Left lung (tissue), 10 donors: Measurements from ENCODE around the gene OR2B6. TPM values are rescaled to one million over a fixed set of nuclear protein-coding genes. Genes with fewer than 3 reads are reported as not detected.

ENCODE experiments used
- ATAC-seq: fragments of 200-7000 bp; cut with Tn5 transposase; one replicate; pipeline ENCODE4 v1.9.1; 2020; ENCODE audit warnings: moderate library complexity
- DNase-seq, 4 donors: peaks; one replicate each; pipeline ENCODE4 v3.0.0-alpha.2; 2013 to 2020
- H3K27ac ChIP-seq, 2 donors: fragments of 200-600 bp; sonication (generic) in 1 of 2; one replicate each; pipeline versions ENCODE4 v1.5.0 to v1.8.0; 2020 to 2021
- H3K27me3 ChIP-seq, 2 donors: fragments of 200-600 bp; sonication (generic) in 1 of 2; one replicate each; pipeline versions ENCODE4 v1.5.0 to v1.8.0; 2020 to 2021
- H3K36me3 ChIP-seq, 2 donors: fragments of 200-600 bp; sonication (generic) in 1 of 2; one replicate each; pipeline versions ENCODE4 v1.5.0 to v1.8.0; 2020 to 2021
- H3K4me1 ChIP-seq, 2 donors: fragments of 200-600 bp; one replicate each; pipeline ENCODE4 v1.8.0; 2021
- H3K4me3 ChIP-seq, 2 donors: fragments of 200-600 bp; sonication (generic) in 1 of 2; one replicate each; pipeline versions ENCODE4 v1.5.0 to v1.8.0; 2020 to 2021; ENCODE audit warnings: mild to moderate bottlenecking in 1 of 2
- H3K9me3 ChIP-seq, 2 donors: fragments of 200-600 bp; sonication (generic) in 1 of 2; one replicate each; pipeline versions ENCODE4 v1.5.0 to v1.8.0; 2020 to 2021
- intact Hi-C, 2 donors: fragments of 100-400 bp; cut with DNase I; formaldehyde crosslinking; loops; one replicate each; pipeline versions ENCODE4 v1.11.2 to v1.14.2; 2022
- polyA plus RNA-seq, 6 donors: library from polyadenylated mRNA; unstranded; fragments of 120-200 nt; gene quantifications; one replicate each; pipeline ENCODE4 v1.2.1, GENCODE V29; 2013; ENCODE audit not compliant: insufficient read length in 6 of 6
- total RNA-seq, 2 donors: library from RNA; stranded (reverse); fragmentation: NEBNext Ultra II Directional; extraction: Animal tissue kit (Norgen Biotek cat#: 25700); gene quantifications; one replicate each; pipeline ENCODE4 v1.2.1, GENCODE V29; 2021
- TF ChIP-seq, protein P1 (sequence below), 2 donors: fragments of 200-600 bp; sonication (generic) in 1 of 2; IDR thresholded peaks; one replicate each; pipeline versions ENCODE4 v1.5.0 to v1.8.0; 2021; ENCODE audit warnings: antibody characterized with exemption in 2 of 2
- donor health status: DM: no; HTN: yes; CAD: no.
- donor health status: DM: no; HTN: no; CAD: no.

The OR2B6 gene
- total and polyA plus RNA-seq, 8 donors, result 0.17 to 0.49 (median 0.30) TPM; not detected in 3

DNA sequence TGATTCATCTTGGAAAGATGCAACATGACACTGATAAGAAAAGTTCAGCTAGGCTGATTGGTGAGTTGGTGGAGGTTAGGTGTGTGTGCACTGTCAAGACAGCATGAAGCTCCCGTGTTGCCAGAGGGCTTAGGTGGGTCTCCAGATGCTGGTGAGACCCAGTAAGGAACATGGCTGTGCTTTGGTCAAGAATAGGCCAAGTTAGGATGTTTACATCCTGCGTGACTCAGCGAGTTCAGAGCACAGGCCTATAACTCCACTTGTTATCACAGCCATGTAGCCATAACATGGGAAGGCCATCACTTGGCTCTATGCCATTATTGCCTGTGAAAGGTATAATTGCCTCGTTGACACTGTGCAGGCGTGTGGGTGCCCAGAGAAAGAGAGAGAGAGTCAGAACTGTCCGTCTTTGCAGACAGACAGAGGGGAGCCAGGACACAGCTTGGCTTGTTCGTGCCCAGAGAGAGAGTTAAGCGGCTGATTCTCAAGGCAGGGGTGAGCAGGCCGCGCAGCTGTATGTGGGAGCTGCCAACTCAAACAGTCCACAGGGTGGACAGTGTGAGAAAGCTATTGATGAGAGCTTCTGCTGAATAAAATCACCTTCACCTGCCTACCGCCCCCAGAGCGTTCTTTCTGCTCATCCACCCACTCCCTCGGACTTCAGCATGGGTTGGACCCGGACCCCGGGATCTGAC, 43.5 kb downstream of the OR2B6 start:
- intact Hi-C loops, result no loop called here
- ATAC-seq (no peak), DNase-seq (no peak)
- Histone ChIP-seq H3K27ac (no peak overlapping the region), H3K27me3 (peaks cover 0 to 36% of the 10 kb centered on the region in 2 donors), H3K36me3 (no peaks in the 10 kb centered on the region), H3K4me1 (no peaks in the 10 kb centered on the region), H3K9me3 (no peaks in the 10 kb centered on the region), H3K4me3 (no peak overlapping the region)
- TF ChIP-seq, protein P1, sequence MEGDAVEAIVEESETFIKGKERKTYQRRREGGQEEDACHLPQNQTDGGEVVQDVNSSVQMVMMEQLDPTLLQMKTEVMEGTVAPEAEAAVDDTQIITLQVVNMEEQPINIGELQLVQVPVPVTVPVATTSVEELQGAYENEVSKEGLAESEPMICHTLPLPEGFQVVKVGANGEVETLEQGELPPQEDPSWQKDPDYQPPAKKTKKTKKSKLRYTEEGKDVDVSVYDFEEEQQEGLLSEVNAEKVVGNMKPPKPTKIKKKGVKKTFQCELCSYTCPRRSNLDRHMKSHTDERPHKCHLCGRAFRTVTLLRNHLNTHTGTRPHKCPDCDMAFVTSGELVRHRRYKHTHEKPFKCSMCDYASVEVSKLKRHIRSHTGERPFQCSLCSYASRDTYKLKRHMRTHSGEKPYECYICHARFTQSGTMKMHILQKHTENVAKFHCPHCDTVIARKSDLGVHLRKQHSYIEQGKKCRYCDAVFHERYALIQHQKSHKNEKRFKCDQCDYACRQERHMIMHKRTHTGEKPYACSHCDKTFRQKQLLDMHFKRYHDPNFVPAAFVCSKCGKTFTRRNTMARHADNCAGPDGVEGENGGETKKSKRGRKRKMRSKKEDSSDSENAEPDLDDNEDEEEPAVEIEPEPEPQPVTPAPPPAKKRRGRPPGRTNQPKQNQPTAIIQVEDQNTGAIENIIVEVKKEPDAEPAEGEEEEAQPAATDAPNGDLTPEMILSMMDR (IDR thresholded peaks at IDR 0.05), result no peak

DNA sequence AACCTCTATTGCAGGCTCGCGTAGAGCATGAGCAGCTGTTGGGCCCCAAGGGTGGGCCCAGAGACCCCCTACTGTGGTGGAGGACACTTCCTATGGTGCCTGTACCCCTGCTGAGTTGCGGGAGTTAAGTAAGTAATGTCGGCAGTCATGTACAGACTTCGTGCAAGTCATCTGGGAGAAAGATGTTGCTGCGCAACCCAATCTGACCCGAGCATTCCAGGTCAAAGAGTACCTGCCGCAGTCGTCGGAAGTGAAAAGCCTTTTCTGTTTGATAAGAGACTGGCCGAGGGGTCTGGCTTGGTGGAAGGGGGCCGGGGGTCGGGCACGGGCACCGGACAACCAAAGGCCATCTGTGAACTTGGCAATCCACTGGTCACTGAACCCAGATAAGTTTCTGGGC, 44.3 kb downstream of the OR2B6 start:
- no peaks in the 10 kb centered on the region for H3K36me3 ChIP-seq
- H3K9me3 ChIP-seq, result no peaks in the 10 kb centered on the region
- TF ChIP-seq, protein P1 (IDR thresholded peaks at IDR 0.05), result no peak
- no peak overlapping the region for H3K27ac ChIP-seq
- no peak for DNase-seq
- H3K4me1 ChIP-seq, result no peaks in the 10 kb centered on the region
- no peak for ATAC-seq
- no peak overlapping the region for H3K4me3 ChIP-seq
- peaks cover 0 to 27% of the 10 kb centered on the region in 2 donors for H3K27me3 ChIP-seq
- intact Hi-C loops, result no loop called here

DNA sequence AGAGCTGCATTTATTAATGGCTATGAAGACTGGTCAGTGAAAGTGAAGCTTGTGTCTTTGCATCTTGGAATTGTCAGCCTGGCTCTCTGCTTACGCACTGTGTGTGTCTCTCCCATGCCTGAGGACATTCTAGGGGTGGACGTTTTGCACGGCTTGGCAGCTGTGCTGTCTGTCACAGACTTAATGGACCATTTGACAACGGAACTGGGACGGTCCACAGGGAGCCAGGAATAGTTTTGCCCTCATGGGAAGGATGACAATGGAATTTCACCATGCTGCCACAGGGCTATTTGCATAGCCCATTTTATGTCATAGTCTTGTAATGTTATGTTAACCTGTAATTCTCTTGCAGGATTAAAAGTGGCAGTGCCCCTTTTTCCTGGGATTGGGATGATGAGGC, 44.7 kb downstream of the OR2B6 start:
- Histone ChIP-seq H3K4me3 (no peak overlapping the region), H3K36me3 (no peaks in the 10 kb centered on the region), H3K4me1 (no peaks in the 10 kb centered on the region), H3K27ac (no peak overlapping the region), H3K27me3 (peaks cover 0 to 26% of the 10 kb centered on the region in 2 donors), H3K9me3 (no peaks in the 10 kb centered on the region)
- intact Hi-C loops, result no loop called here
- TF ChIP-seq, protein P1 (IDR thresholded peaks at IDR 0.05), result no peak
- ATAC-seq (no peak), DNase-seq (no peak)

DNA sequence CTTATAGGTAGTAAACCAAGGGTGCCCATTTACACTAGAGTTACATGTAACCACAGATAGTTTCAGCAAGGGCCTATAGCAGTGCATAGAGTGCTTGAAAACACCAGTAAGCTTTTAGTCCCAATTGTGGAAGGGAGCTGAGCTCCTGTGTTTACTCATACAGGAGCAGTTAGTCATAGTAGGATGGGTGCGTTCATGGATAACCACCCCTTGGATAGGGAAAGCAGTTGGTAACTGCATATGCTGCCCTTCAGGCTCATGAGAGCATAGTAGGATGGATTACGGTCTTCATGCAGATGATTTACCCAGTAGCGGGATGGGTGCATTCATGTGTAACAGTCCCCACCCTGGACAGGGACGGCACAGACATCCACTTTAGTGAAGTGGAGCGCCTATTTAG, 45.1 kb downstream of the OR2B6 start:
- intact Hi-C loops, result no loop called here
- TF ChIP-seq, protein P1 (IDR thresholded peaks at IDR 0.05), result no peak
- Histone ChIP-seq H3K36me3 (no peaks in the 10 kb centered on the region), H3K27ac (no peak overlapping the region), H3K9me3 (no peaks in the 10 kb centered on the region), H3K4me1 (no peaks in the 10 kb centered on the region), H3K4me3 (no peak overlapping the region), H3K27me3 (peaks cover 0 to 26% of the 10 kb centered on the region in 2 donors)
- DNase-seq, result no peak
- ATAC-seq, result no peak

DNA sequence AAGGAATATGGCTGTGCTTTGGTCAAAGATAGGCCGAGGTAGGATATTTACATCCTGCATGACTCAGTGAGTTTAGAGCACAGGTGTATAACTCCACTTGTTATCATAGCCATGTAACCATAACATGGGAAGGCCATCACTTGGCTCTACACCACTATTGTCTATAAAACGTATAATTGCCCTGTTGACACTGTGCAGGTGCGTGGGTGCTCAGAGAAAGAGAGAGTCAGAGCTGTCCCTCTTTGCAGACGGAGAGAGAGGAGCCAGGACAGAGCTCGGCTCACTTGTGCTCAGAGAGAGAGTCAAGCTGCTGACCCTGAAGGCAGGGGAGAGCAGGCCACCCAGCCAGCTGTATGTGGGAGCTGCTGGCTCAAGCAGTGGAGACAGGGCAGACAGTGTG, 46.0 kb downstream of the OR2B6 start:
- ATAC-seq (no peak), DNase-seq (no peak)
- Histone ChIP-seq H3K27me3 (peaks cover 0 to 26% of the 10 kb centered on the region in 2 donors), H3K4me1 (no peaks in the 10 kb centered on the region), H3K9me3 (no peaks in the 10 kb centered on the region), H3K27ac (no peak overlapping the region), H3K36me3 (no peaks in the 10 kb centered on the region), H3K4me3 (no peak overlapping the region)
- intact Hi-C loops, result no loop called here
- TF ChIP-seq, protein P1 (IDR thresholded peaks at IDR 0.05), result no peak
